K562 (cell line): ENCODE results near the gene HOOK1. TPM values are rescaled to one million over a fixed set of nuclear protein-coding genes. Genes with fewer than 3 reads are reported as not detected.
"Not testable (repeated sequence)": the region's sequence is repeated elsewhere in the genome, so short reads cannot be mapped to it uniquely, and the experiment has no call there.

ENCODE experiments used
- ATAC-seq: fragments of 200-7000 bp; cut with Tn5 transposase; 3 replicates; pipeline ENCODE4 v1.9.1; 2020; ENCODE audit warnings: moderate library complexity
- BruUV-seq: library from RNA; stranded (reverse); fragments of 400-500 nt; replicated peaks from 2 replicates; lab custom pipeline; 2021; lab: Mats Ljungman, UMichigan
- CTCF ChIA-PET: fragments of 300-600 bp; formaldehyde crosslinking; extraction: SDS; loops from one replicate; lab custom pipeline; 2021; ENCODE audit warnings: low intra/inter-chr PET ratio; lab: Yijun Ruan, JAX
- POLR2A ChIA-PET: fragments of 300-600, 350-650 bp; sonication (Branson Sonifier 250); formaldehyde crosslinking; extraction: SDS; loops from one replicate; lab custom pipeline; 2021; ENCODE audit warnings: antibody characterized with exemption, inconsistent platforms; lab: Yijun Ruan, JAX
- DNase-seq, 4 experiments: peaks; one replicate each; pipeline versions ENCODE4 v3.0.0 to v3.0.0-alpha.2; 2011 to 2018; ENCODE audit warnings: low spot score in 3 of 4, mixed read lengths in 3 of 4; ENCODE audit errors: extremely low read depth in 1 of 4
- FAIRE-seq: peaks from 2 replicates; lab custom pipeline; 2011; peaks lifted over from hg19 to GRCh38; lab: Jason Lieb, UNC
- H2AFZ ChIP-seq: 2 replicates; pipeline ENCODE4 v1.6.0; 2011; ENCODE audit warnings: low read depth, low read length, control low read depth, inconsistent platforms
- H3K27ac ChIP-seq: fragments of 200-600 bp; 3 replicates; pipeline ENCODE4 v1.8.0; 2011; ENCODE audit warnings: low read depth, mild to moderate bottlenecking, control low read depth, inconsistent platforms, low read length, moderate library complexity, mixed read lengths; ENCODE audit errors: extremely low read depth
- H3K27me3 ChIP-seq, 2 experiments: fragments of 300-600 bp in 1 of 2; 2 replicates in 1 of 2; 3 replicates in 1 of 2; pipeline versions ENCODE4 v1.6.0 to v1.8.0; 2011; ENCODE audit warnings: inconsistent platforms in 2 of 2, low read length in 2 of 2, mild to moderate bottlenecking in 1 of 2, mixed read lengths in 1 of 2, moderate library complexity in 1 of 2; ENCODE audit not compliant: control insufficient read depth in 2 of 2, insufficient read depth in 2 of 2
- H3K36me3 ChIP-seq: fragments of 300-600 bp; 3 replicates; pipeline ENCODE4 v1.8.0; 2011; ENCODE audit warnings: mild to moderate bottlenecking, low read length, inconsistent platforms; ENCODE audit not compliant: control insufficient read depth, insufficient read depth
- H3K4me1 ChIP-seq, 2 experiments: fragments of 200-600 bp in 1 of 2; replicated peaks in 1 of 2; 2 replicates in 1 of 2; 3 replicates in 1 of 2; pipeline versions ENCODE4 v1.5.1 to v1.8.0; 2011; ENCODE audit warnings: inconsistent platforms in 2 of 2, low read length in 2 of 2, mild to moderate bottlenecking in 1 of 2, mixed read lengths in 1 of 2, moderate library complexity in 1 of 2; ENCODE audit not compliant: control insufficient read depth in 2 of 2, insufficient read depth in 2 of 2
- H3K4me2 ChIP-seq: 2 replicates; pipeline ENCODE4 v1.6.1; 2011; ENCODE audit warnings: low read length, control low read depth, inconsistent platforms, mixed read lengths; ENCODE audit not compliant: insufficient read depth
- H3K4me3 ChIP-seq: fragments of 200-600 bp; sonication (generic), shearing (Covaris generic); 2 replicates; pipeline ENCODE4 v1.5.1; 2016; ENCODE audit warnings: control low read depth, inconsistent platforms
- H3K79me2 ChIP-seq: fragments of 200-600 bp; 3 replicates; pipeline ENCODE4 v1.8.0; 2011; ENCODE audit warnings: low read length, inconsistent platforms; ENCODE audit not compliant: control insufficient read depth, insufficient read depth
- H3K9ac ChIP-seq, 2 experiments: 2 replicates each; pipeline versions ENCODE4 v1.6.0 to v1.6.1; 2011; ENCODE audit warnings: low read depth in 2 of 2, low read length in 2 of 2, control low read depth in 1 of 2, inconsistent platforms in 1 of 2, mild to moderate bottlenecking in 1 of 2, mixed read lengths in 1 of 2; ENCODE audit not compliant: insufficient read depth in 1 of 2
- H3K9me1 ChIP-seq: one replicate; pipeline ENCODE4 v1.6.0; 2011; ENCODE audit warnings: inconsistent platforms, mild to moderate bottlenecking, low read length, moderate library complexity; ENCODE audit not compliant: control insufficient read depth, insufficient read depth
- H3K9me3 ChIP-seq: replicated peaks from 2 replicates; pipeline ENCODE4 v1.5.1; 2011; ENCODE audit warnings: low read depth, low read length, inconsistent platforms; ENCODE audit not compliant: control insufficient read depth, insufficient read depth
- H4K20me1 ChIP-seq: replicated peaks from 2 replicates; pipeline ENCODE4 v1.6.1; 2011; ENCODE audit warnings: low read length, inconsistent platforms, mixed read lengths; ENCODE audit not compliant: control insufficient read depth, insufficient read depth
- ARID3B ChIP-seq: fragments of 250-450 bp; sonication (Bioruptor Pico); IDR thresholded peaks from 2 replicates; pipeline ENCODE4 v1.4.0; 2020; ENCODE audit warnings: borderline replicate concordance
- HOXB6 ChIP-seq: fragments of 250-450 bp; sonication (Bioruptor Pico); IDR thresholded peaks from 2 replicates; pipeline ENCODE4 v1.5.1; 2022; ENCODE audit warnings: mild to moderate bottlenecking, borderline replicate concordance
- MTA3 ChIP-seq: fragments of 450-650 bp; formaldehyde crosslinking; IDR thresholded peaks from 2 replicates; pipeline ENCODE4 v1.6.1; 2017; ENCODE audit warnings: mild to moderate bottlenecking, borderline replicate concordance
- NFXL1 ChIP-seq: fragments of 450-650 bp; formaldehyde crosslinking; IDR thresholded peaks from 2 replicates; pipeline ENCODE4 v1.4.0; 2021; ENCODE audit warnings: mild to moderate bottlenecking
- RAD21 ChIP-seq, 2 experiments: fragments of 250-450 bp in 1 of 2; fragments of 450-650 bp in 1 of 2; sonication (Bioruptor Pico) in 1 of 2; formaldehyde crosslinking in 1 of 2; IDR thresholded peaks in 1 of 2; conservative IDR thresholded peaks in 1 of 2; 2 replicates each; pipeline versions ENCODE4 v1.4.0 to v1.8.0; 2020 to 2022; ENCODE audit warnings: mild to moderate bottlenecking in 2 of 2, moderate library complexity in 1 of 2
- SMARCB1 ChIP-seq: IDR thresholded peaks from 2 replicates; pipeline ENCODE4 v1.6.1; 2011; ENCODE audit warnings: improper control_type of control experiment, low read depth; ENCODE audit not compliant: insufficient read length
- STAT5B ChIP-seq: fragments of 250-450 bp; sonication (Bioruptor Pico); IDR thresholded peaks from 2 replicates; pipeline ENCODE4 v1.8.0; 2021; ENCODE audit warnings: mild to moderate bottlenecking, inconsistent platforms
- ZNF224 ChIP-seq: sonication (generic); formaldehyde crosslinking; IDR thresholded peaks from 2 replicates; pipeline ENCODE4 v1.8.0; 2022; ENCODE audit warnings: mild to moderate bottlenecking, missing genetic modification reagents
- WGBS: fragments of 100-300 bp; shearing (Covaris generic); methylation state at CpG from one replicate; pipeline ENCODE4 v1.1.6; 2016; ENCODE audit warnings: low coverage, mixed read lengths; ENCODE audit not compliant: insufficient coverage; ENCODE audit errors: missing lambda C conversion rate; 5-methylcytosine and 5-hydroxymethylcytosine counted together
- in situ Hi-C: fragments of 300-500 bp; cut with MboI; formaldehyde crosslinking; loops from 4 replicates; pipeline ENCODE4 v1.15.0; 2018; ENCODE audit warnings: inconsistent platforms, mixed read lengths
- intact Hi-C: fragments of 100-400 bp; cut with micrococcal nuclease; formaldehyde crosslinking; loops from 2 replicates; pipeline ENCODE4 v1.14.2; 2022
- polyA plus RNA-seq, 8 experiments: library from polyadenylated mRNA; depleted of rRNA in 4 of 8; stranded (reverse) in 5 of 8; unstranded in 3 of 8; fragments of >200 nt; fragmentation: Nextera tagmentation in 2 of 8; fragmentation: Illumina TruSeq in 1 of 8; extraction: Ambion mirVana in 2 of 8; extraction: Trizol in 1 of 8; gene quantifications; 2 replicates each; pipeline versions ENCODE4 v1.2.1 to v1.2.3, GENCODE V29; 2011 to 2014; ENCODE audit warnings: inconsistent platforms in 1 of 8, missing spikeins in 1 of 8
- total RNA-seq, 7 experiments: library from RNA; depleted of rRNA in 6 of 7; stranded (reverse); fragments of >200 nt in 6 of 7; fragmentation: Illumina TruSeq in 2 of 7; extraction: Trizol in 2 of 7; gene quantifications; 2 replicates each; pipeline versions ENCODE4 v1.2.1 to v1.2.3, GENCODE V29; 2011 to 2021; ENCODE audit warnings: low replicate concordance in 1 of 7
- TF ChIP-seq, protein P1 (sequence below), 2 experiments: fragments of 450-650 bp; conservative IDR thresholded peaks; 2 replicates each; pipeline ENCODE4 v1.6.1; 2017; ENCODE audit warnings: mild to moderate bottlenecking in 2 of 2, moderate library complexity in 2 of 2

Gene HOOK1
- total and polyA plus RNA-seq, 9 of the 15 experiments (the other 6 are each of a cell fraction or from before 2014, with no cell fraction given) = 0.11 to 0.18 TPM; not detected in 7

- H2AFZ ChIP-seq = no peak overlapping the region
- no peak for ATAC-seq
- DNase-seq = no peak
- H3K36me3 ChIP-seq = no peaks in the 10 kb centered on the region
- H4K20me1 ChIP-seq = no peaks in the 10 kb centered on the region
- 0% methylated on average over 2 of the region's 2 CpGs for WGBS
- no peaks in the 10 kb centered on the region for H3K9me3 ChIP-seq
- no peaks in the 10 kb centered on the region; a peak in 1 of 5 replicates for H3K27me3 ChIP-seq
- H3K4me2 ChIP-seq = no peak overlapping the region
- no peaks in the 10 kb centered on the region for H3K9me1 ChIP-seq
- ChIA-PET CTCF (no interaction called here), POLR2A (interaction anchor here (0.6 kb wide), 1 partner anchor 167 kb away, joined by 3 read pairs; no protein-coding TSS in a partner anchor)
- H3K79me2 ChIP-seq = no peaks in the 10 kb centered on the region
- no peak overlapping the region for H3K4me3 ChIP-seq
- in situ Hi-C loops = no loop called here
- H3K9ac ChIP-seq = no peak overlapping the region
- intact Hi-C loops = no loop called here
- no peaks in the 10 kb centered on the region for H3K4me1 ChIP-seq
- BruUV-seq = no TSS peak
- no peak for TF ChIP-seq STAT5B (CRISPR knock-in tag)
- no peak for TF ChIP-seq SMARCB1
- TF ChIP-seq, protein P1, sequence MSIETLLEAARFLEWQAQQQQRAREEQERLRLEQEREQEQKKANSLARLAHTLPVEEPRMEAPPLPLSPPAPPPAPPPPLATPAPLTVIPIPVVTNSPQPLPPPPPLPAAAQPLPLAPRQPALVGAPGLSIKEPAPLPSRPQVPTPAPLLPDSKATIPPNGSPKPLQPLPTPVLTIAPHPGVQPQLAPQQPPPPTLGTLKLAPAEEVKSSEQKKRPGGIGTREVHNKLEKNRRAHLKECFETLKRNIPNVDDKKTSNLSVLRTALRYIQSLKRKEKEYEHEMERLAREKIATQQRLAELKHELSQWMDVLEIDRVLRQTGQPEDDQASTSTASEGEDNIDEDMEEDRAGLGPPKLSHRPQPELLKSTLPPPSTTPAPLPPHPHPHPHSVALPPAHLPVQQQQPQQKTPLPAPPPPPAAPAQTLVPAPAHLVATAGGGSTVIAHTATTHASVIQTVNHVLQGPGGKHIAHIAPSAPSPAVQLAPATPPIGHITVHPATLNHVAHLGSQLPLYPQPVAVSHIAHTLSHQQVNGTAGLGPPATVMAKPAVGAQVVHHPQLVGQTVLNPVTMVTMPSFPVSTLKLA (conservative IDR thresholded peaks at IDR 0.05) = no peak
- no peak for TF ChIP-seq MTA3
- no peak for TF ChIP-seq HOXB6 (CRISPR knock-in tag)
- no peak for TF ChIP-seq ARID3B (CRISPR knock-in tag)
- no peak for TF ChIP-seq NFXL1 (CRISPR knock-in tag)
- no peak for TF ChIP-seq ZNF224 (CRISPR knock-in tag)
- TF ChIP-seq RAD21 (CRISPR knock-in tag; conservative IDR thresholded peaks at IDR 0.05 in 1 of 2, IDR thresholded peaks at IDR 0.05 in 1 of 2) = no peak
- no peak for FAIRE-seq
- H3K27ac ChIP-seq = no peak overlapping the region
These were observed 93.9 kb downstream of the HOOK1 start for GRCh38 chr1:59908682-59909081.

DNA sequence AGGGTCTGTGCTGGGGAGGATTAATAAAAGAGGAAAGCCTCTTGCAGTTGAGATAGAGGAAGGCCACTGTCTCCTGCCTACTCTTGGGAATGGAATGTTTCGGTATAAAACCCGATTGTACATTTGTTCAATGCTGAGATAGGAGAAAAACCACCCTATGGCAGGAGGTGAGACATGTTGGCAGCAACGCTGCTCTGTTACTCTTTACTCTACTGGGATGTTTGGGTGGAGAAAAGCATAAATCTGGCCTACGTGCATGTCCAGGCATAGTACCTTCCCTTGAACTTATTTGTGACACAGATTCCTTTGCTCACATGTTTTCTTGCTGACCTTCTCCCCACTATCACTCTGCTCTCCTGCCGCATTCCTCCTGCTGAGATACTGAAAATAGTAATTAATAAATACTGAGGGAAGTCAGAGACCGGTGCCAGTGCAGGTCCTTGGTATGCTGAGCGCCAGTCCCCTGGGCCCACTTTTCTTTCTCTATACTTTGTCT, 100.1 kb downstream of the HOOK1 start:
- ATAC-seq, H3K79me2 ChIP-seq, H3K27me3 ChIP-seq, H4K20me1 ChIP-seq, DNase-seq, H3K4me3 ChIP-seq, intact Hi-C loops, H3K4me2 ChIP-seq, H3K36me3 ChIP-seq, POLR2A ChIA-PET, in situ Hi-C loops, H3K9me1 ChIP-seq, H2AFZ ChIP-seq, H3K27ac ChIP-seq, BruUV-seq, H3K9ac ChIP-seq, H3K9me3 ChIP-seq, FAIRE-seq, CTCF ChIA-PET, H3K4me1 ChIP-seq: not testable (repeated sequence)
- WGBS = 4% methylated on average over 7 of the region's 7 CpGs
